ENCODE results near the gene OR4A47. TPM values are rescaled to one million over a fixed set of nuclear protein-coding genes. Genes with fewer than 3 reads are reported as not detected.
"Not testable (repeated sequence)": the region's sequence is repeated elsewhere in the genome, so short reads cannot be mapped to it uniquely, and the experiment has no call there.

OR4A47 gene
- not detected in 2 replicates for total RNA-seq

GRCh38 chr11:48488493-48488892, at the start of gene OR4A47:
Gene OR4A47 (plus strand): TSS chr11:48488793. CDS start chr11:48488793, 0 bp downstream.
- ATAC-seq (ENCODE audit: low read depth); H3K27me3 Mint-ChIP-seq; H3K27ac Mint-ChIP-seq; H3K4me3 Mint-ChIP-seq; H3K36me3 Mint-ChIP-seq (ENCODE audit: low read depth); CTCF ChIA-PET; H3K4me1 Mint-ChIP-seq; intact Hi-C loops (cut with micrococcal nuclease); POLR2A ChIA-PET; DNase-seq; H3K9me3 Mint-ChIP-seq: not testable (repeated sequence)

- H3K27ac Mint-ChIP-seq; H3K36me3 Mint-ChIP-seq (ENCODE audit: low read depth); POLR2A ChIA-PET; ATAC-seq (ENCODE audit: low read depth); DNase-seq; H3K27me3 Mint-ChIP-seq; CTCF ChIA-PET; intact Hi-C loops (cut with micrococcal nuclease); H3K4me1 Mint-ChIP-seq; H3K4me3 Mint-ChIP-seq: not testable (repeated sequence)
- peaks cover 19% of the 10 kb centered on the region for H3K9me3 Mint-ChIP-seq
Observed at GRCh38 chr11:48455909-48456308, 32.7 kb upstream of the OR4A47 start.

GRCh38 chr11:48473966-48474365, 14.6 kb upstream of the OR4A47 start:
- DNase-seq; intact Hi-C loops (cut with micrococcal nuclease); CTCF ChIA-PET; POLR2A ChIA-PET; H3K4me1 Mint-ChIP-seq; H3K27ac Mint-ChIP-seq; H3K36me3 Mint-ChIP-seq (ENCODE audit: low read depth); ATAC-seq (ENCODE audit: low read depth); H3K4me3 Mint-ChIP-seq; H3K27me3 Mint-ChIP-seq: not testable (repeated sequence)
- peaks cover 14% of the 10 kb centered on the region for H3K9me3 Mint-ChIP-seq

GRCh38 chr11:48474703-48475102, 13.9 kb upstream of the OR4A47 start:
- POLR2A ChIA-PET; DNase-seq; ATAC-seq (ENCODE audit: low read depth): not testable (repeated sequence)

GRCh38 chr11:48506169-48506568, 17.6 kb downstream of the OR4A47 start:
- H3K27me3 Mint-ChIP-seq; CTCF ChIA-PET; H3K36me3 Mint-ChIP-seq (ENCODE audit: low read depth); H3K9me3 Mint-ChIP-seq; DNase-seq; H3K27ac Mint-ChIP-seq; H3K4me3 Mint-ChIP-seq; ATAC-seq (ENCODE audit: low read depth); POLR2A ChIA-PET; H3K4me1 Mint-ChIP-seq; intact Hi-C loops (cut with micrococcal nuclease): not testable (repeated sequence)

More at GRCh38 chr11:48474703-48475102, 13.9 kb upstream of the OR4A47 start:
- H3K4me3 Mint-ChIP-seq; H3K27ac Mint-ChIP-seq; H3K4me1 Mint-ChIP-seq; intact Hi-C loops (cut with micrococcal nuclease); CTCF ChIA-PET; H3K27me3 Mint-ChIP-seq; H3K9me3 Mint-ChIP-seq; H3K36me3 Mint-ChIP-seq (ENCODE audit: low read depth): not testable (repeated sequence)

- Mint-ChIP-seq H3K27me3 (no peaks in the 10 kb centered on the region), H3K4me1 (no peaks in the 10 kb centered on the region), H3K27ac (no peak overlapping the region), H3K9me3 (peaks cover 10% of the 10 kb centered on the region), H3K4me3 (no peak overlapping the region), H3K36me3 (ENCODE audit: low read depth) (no peaks in the 10 kb centered on the region)
- no peak for ATAC-seq (ENCODE audit: low read depth)
- no peak for DNase-seq
- ChIA-PET CTCF (no interaction called here), POLR2A (no interaction called here)
- intact Hi-C loops (cut with micrococcal nuclease): no loop called here
- TF ChIP-seq CTCF (IDR thresholded peaks at IDR 0.05): no peak
Observed at GRCh38 chr11:48538991-48539390, 50.4 kb downstream of the OR4A47 start.

Other genes with a start within 250 kb of the OR4A47 start
- gene OR4X2, start 243.7 kb upstream of the OR4A47 start, total RNA-seq: not detected in 2 replicates
- not detected in 2 replicates for gene OR4X1, start 224.9 kb upstream of the OR4A47 start, total RNA-seq
- gene OR4S1, start 182.6 kb upstream of the OR4A47 start, total RNA-seq: not detected in 2 replicates
- gene OR4C3, start 163.9 kb upstream of the OR4A47 start, total RNA-seq: not detected in 2 replicates
- gene OR4C5, start 122.3 kb upstream of the OR4A47 start, total RNA-seq: not detected in 2 replicates

Measured in activated B cell treated with CpG ODN at 0.5 μM for 24 hours (primary cell).